NOMO-1 (cell line): ENCODE results near the gene PAK5.

Source experiments
- DNase-seq, 2 experiments: peaks; one replicate each; lab custom pipeline; 2025; ENCODE audit not compliant: unreplicated experiment in 2 of 2; lab: John Stamatoyannopoulos, UW

Gene PAK5

DNA sequence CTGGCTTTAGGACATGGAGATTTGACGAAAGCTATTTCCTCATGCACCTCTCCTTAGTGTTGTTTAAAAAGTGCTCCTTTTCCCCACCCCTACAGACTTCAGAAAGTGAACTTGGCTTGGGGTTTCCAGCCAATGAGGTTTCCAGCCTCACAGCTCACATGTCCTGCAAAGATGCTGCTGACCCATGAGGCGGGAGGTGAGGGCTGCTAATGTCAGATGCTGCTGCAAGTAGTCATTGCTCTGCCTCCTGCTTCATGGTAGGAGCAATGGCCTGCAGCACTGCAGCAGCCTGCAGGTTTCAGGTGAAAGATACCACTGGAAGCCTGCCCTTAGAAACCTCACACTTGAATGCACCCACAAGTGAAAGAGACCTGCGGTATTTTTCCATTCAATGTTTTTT is 211.7 kb downstream of the PAK5 start:
- DNase-seq = no peak

DNA sequence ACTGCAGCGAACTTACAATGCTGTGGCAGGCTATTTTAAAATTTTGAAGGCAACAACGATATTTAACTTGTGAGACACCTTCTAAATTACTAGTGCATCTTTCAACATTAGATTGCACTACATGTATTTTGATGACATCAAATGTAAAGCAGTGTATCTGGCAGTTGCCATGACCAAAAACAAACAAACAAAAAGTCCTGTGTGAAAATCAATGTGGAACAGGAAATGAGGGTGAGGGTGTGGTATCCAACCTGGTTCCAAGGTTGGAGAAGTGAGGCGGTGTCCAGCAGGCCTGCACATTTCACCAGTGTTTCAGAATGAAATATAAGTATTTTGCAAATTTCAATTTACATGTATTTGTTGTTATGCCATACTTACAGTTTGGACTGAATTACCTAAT is 212.5 kb downstream of the PAK5 start:
- no peak for DNase-seq

DNA sequence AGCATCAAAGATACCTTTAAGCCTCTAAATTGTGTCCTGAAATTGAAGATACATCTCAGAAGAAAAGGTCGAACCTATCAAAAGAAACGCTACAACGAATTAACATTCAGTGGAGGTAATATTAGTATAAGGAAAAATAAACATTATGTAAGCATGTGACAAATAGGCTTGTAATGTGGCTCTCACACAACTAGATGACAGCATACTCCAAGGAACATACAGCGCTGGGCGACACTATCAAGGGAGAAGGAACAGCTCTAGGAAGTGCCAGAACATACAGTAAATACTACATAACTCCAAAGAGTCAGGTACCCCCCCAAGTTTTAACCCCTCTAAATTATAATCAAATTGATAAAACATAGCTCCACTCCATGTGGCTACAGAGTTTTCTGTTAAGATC is 220.9 kb downstream of the PAK5 start:
- DNase-seq = peak in 1 of 2 experiments; percentile 7

DNA sequence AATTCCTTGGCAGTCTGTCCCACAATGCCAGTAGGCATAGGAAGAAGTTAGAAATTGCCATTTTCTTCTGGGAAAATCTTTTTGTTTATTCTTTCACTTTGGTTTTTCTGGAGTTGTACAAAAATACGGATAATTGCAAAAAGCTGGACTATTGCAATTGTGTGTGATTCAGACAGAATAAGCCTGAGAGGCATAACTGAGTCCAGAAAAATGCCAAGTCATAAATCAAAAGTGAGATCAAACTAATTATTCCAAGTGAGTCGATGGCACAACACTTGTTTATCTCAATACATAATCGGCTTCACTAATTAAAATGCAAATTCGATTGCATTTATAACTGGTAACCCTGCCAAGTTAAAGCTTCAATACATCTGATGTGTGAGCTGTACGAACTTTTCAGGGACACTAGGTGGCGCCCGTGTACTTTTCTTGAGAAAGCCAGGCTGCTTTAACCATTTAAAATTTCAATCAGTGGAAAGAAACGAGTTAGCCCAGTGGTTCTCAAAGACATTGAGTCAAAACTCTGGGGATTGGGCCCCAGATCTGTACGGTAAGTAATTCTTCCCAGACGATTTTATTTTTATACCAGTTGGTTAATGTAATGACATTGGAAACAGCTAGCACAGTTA is 221.9 kb downstream of the PAK5 start:
- DNase-seq = peak; percentile 20 to 59

DNA sequence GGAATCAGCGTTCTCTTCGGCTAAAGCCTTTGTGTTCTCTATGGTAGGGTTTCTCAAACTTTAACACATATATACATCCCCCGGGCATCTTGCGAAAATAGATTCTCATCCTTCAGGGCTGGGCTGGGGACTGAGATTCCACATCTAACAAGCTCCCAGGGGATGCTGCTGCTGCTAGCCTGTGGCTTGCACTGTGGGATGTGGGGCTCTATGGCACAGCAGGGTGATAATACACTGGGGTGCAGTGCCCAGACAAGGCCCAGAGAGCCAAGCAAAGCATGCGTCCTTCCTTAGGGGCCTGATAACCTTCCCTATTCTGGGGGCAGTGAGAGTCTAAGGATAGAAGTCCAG is 222.4 kb downstream of the PAK5 start:
- no peak for DNase-seq

DNA sequence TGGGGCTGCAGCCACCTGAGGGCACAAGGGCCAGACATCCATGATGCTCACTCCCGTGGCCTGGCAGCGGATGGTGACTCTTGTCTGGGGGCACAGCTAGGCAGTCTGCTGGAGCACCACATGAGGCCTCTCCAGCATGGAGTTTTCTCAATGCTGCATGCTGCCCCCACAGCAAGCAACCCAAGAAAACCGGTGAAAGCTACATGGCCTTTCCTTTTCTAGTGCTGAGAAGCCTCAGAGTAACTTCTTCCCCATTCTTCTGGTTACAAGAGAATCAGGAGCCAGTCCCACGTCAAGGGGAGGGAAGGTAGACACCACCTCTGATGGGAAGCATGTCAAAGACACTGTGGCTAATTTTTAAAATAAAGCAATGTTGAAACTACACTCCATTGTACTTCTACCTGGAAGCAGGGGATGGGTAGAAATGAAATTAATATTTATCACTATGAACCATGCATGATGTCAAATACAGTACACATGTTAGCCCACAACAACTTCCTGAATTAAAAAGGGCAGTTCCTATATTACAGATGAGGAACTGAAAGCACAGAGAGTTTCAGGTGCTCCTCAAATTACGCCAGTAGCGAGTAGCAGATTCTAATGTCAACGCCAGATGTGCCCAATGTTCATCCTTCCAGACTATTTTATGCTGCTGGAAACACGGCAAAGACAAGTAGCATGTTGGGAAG is 223.0 kb downstream of the PAK5 start:
- DNase-seq = peak; percentile 77 to 92

DNA sequence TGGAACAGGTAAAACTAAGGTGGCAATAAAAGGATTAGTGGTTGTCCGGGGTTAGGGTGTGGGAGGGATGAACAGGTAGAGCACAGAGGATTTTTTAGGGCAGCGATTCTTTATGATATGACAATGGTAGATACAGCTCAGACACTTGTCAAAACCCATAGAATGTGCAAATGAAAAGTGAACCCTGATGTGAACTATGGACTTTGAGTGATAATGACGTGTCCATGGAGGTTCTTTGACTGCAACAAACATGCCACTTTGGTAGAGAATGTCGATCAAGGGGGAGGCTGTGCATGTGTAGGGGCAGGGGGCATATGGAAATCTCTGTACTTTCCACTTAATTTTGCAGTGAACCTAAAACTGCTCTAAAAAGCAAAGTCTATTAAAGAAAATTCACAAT is 223.8 kb downstream of the PAK5 start:
- no peak for DNase-seq

DNA sequence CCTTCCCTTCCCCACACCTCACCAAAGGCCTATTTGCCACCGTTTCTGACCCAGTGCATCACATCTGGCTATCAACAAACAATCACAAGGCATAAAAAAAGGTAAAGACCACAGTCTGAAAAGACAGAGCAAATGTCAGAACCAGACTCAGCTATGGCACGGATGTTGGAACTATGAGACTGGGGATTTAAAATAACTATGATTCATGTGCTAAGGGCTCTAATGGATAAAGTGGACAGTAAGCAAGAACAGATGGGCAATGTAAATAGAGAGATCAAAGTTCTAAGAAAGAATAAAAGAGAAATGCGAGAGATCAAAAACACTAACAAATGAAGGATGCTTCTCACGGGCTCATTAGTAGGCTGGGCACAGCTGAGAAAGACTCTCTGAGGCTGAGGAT is 225.0 kb downstream of the PAK5 start:
- DNase-seq = no peak

DNA sequence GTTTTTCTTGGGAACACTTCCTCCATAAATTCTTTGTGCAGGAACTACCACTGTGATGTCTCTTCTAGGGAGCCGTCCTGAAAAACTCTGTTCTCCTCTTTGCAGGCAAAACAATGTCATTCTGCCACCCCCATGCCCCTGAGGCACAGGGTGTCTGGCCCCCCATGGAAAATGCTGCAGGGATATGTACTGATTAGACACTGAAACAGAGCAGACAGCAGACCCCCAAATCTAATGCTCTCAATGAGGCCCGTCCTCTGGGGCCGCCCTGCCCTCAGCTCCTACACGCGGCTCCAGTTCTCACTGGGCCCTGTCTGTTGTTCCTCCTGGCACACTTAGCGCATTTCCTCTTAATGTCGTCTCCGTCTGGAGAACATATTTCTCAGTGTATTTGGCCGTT is 227.0 kb downstream of the PAK5 start:
- DNase-seq = no peak

DNA sequence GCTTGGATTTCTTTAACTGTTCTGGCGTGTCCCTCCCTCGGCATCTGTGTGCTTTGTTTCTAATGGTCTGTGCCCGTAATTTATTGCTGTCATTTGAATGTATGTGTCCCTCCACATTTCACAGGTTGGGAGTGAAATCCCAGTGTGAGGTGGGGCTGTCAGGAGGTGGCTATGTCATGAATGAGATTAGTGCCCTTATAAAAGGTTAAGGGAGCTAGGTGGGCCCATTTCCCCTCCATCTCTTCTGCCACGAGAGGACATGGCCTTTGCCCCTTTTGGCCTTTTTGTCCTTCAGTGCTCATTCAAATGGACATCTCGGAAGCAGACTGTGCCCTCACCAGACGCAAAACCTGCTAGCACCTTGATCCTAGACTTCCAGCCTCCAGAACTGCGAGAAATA is 228.2 kb downstream of the PAK5 start:
- DNase-seq = no peak

DNA sequence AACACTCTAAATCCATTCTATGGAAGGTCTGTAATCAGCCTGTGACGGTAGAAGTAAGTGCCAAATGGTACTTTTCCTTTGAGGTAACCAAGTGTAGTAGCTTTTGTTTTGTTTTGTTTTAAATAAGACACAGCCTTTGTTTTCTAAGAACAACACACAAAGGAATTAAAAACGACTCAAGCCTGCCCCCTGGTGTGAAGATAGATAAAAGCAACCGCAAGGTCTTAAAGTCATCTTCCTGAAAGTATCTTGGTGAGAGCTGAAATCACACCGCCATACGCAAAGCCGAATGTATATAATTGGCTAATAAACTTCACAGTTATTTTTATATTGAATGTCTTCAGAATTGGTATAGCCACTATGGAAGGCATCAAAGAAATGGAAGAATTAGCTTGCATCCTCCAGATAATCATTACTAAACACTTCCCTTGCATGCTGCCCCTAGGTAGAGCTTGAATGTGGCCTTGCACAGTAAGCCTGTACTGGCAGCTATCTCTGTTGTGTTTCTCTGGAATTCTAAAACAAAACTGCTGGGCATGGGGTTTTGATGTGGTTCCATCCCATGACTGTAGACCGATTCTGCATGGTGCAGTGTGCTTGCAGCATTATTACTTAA is 228.9 kb downstream of the PAK5 start:
- DNase-seq = peak; percentile 25 to 61

DNA sequence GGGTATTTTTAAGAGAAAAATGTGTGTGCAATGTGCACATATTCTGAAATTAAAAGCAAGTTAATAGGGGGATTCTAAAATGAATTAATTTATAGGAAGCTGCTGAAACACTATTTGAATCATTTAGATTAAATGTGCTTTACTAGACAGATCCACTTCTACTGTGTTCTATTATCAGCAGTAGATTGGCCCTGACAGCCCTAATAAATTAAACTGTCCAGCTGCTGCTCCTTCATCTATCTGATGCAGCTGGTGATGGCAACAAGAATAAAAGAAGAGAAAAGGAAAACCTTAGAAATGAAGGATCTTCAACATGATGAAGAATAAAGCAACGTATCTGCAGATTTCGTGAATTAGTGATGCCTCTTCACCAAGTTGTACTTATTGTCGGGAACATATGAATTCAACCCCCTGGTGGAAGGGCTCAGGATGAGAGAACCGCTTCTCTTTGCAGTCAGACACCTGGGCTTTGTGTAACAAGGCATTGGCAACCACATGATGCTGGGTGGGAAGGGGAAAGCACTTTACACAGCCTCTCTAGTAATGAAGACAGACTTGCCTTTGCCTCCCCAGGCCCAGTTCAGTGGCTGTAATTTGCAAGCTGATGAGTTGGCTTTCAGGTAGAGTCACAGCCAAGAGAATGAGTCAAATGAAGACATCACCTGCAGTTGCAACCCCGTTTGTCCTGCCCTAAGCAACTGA is 230.1 kb downstream of the PAK5 start:
- DNase-seq = no peak

DNA sequence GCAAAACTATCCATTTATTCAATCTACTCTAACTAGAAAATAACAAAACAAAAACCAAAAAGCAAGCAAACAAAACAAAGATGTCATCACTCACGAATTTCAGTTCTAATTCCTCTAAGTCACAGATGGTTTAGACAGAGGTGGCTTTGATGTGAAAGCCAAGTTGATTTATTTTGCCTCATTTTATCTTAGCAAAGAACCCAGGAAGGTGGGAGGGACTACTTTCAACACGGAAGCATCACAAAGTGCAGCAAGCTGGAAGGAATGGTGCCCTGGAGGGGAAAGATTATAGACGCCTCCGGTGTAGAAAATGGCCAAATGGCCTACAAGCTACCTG is 236.1 kb downstream of the PAK5 start:
- DNase-seq = no peak

DNA sequence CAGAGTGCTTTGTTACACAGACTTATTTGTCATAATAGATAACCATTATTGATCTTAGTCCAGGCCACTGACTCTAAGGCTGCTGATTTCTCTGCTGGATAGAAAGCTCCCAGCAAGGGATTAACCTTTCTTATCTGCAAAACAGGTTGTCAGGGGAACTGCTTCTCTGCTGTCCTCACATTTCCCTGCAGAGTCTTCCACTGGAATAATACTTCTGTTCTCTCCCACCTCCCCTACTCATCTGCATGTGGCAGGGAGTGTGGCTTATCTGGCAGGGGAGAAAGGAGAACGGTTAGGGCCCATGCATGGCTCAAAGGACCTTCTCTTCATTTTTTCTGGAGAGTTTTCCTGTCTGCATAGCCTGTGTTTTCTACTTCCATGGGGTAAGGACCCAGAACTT is 238.3 kb downstream of the PAK5 start:
- DNase-seq = no peak

DNA sequence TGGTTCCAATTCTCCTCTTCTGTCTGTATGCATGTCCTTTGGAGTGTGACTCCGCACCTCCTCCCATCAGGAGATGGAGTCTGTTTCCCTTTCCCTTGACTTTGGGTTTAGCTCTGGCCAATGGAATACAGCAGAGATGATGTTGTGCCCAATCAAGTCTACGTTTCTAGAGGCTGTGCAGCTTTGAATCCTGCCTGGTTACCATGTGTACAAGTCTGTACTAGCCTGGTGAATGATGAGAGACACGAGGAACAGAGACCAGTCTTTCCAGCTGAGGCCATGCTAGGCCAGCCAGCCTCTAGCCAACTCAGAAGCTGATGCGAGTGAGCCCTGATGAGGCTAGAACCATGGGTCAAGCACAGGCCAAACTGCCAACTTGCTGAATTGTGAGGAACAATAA is 241.3 kb downstream of the PAK5 start:
- no peak for DNase-seq

DNA sequence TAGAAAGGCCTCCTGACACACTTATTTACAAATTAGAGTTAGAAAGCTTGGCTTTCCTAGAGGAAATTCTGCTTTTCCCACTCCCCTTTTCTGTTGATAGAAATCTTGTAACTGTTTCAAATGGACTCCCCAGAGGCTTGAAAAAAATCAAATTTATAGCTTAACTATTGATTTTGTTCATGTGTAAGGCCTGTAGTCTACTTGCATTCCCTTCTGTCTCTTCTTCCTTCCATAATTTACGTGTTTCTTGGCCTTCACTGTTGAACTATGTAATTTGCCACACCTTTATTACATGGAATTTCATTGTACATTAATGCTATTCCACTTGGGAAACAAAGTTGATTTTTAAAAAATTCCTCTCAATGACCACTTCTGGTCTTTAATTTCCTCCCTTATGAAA is 243.1 kb downstream of the PAK5 start:
- no peak for DNase-seq

DNA sequence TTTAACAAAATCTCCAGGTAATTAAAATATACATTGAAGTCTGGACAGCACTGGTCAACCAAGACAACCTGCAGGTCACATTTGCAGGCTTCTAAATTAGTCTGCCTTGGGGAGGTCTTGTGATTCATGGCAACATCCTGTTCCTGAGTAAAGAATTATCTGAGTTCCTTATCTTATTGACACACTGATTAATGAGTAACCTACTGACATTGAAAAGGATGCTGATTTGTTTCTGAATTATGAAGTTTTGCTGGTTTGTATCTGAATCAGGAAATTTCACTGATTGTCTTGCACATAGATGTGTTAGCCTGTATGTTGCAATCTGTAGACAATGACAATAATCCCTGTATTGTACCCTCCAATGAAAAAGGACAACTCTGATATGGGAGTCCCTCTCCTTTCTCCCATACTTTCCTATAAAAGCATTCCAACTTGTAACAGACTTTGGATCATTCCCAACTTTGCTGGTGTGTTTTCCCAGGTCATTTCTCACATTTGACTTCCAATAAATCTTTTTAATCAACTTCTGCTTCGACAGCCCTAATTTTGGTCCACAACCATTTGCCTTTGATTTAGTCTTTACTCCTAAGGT is 244.5 kb downstream of the PAK5 start:
- DNase-seq = no peak

DNA sequence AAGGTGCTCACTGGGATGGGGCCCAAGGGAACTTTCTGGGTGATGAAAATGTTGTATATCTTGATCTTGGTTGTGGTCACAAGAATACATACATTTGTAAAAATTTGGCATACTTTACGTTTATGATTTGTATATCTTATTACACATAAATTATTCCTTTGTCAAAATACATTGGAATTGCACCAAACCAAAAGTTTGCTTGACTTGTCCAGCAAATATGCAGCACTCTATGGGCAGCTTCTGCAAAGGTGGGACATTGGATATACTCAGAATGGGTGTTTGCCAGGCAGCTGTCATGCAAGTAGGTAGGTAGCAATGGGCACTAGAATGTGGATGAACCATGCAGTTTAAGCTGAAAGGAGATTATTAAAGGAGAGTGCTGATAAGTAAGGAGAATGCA is 246.5 kb downstream of the PAK5 start:
- DNase-seq = no peak

DNA sequence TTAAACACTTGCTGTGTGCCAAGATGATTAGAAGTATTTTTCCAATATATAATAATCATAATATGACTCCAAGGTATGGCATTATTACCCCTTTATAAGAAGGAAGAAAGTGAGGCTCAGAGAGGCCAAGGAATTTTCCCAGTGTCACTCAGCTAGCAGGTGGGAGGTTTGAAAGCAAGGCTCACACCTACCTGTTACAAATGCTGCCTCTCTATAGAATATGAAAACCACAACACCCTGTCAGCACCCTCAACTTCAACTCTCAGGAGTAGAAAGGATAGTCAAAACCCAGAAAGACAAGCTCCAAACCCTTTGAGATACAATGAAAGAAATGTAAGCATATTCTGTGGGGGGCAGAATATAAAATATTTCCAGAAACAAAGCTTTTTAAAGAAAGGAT is 247.8 kb downstream of the PAK5 start:
- no peak for DNase-seq

DNA sequence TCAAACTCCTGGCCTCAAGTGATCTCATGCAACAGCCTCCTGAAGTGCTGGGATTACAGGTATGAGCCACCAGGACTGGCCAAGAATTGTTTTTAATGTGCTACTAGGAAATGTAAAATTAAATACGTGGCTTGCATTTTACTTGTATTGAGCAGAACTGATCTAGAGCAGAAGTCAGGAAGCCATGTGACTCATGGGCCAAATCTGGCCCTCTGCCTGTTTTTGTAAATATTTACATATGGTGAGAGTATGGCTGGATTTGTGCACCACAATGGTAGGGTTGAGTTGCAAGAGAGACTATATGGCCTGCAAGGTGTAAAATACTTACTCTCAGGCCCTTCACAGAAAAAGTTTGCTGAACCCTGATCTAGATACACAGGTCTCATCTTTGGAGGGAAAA is 248.7 kb downstream of the PAK5 start:
- no peak for DNase-seq

DNA sequence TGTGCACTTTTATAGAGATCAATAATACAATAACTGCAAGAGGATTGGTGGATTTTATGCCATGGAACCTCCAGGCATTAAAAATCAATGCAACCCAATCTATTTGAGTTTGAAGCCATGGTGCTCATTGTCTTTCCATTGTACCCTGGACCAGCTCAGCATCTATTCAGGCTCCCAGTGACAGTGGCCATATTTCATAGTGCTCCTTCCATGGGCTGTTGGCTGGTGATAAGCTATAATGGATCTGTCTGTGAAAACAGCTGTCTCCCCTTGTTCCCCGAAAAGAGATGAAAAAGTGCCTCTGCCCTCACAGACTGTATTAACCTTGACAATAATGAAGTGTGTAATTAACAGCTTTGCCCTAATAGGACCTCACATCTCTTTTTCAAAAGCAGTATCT is 250.2 kb downstream of the PAK5 start:
- DNase-seq = no peak

DNA sequence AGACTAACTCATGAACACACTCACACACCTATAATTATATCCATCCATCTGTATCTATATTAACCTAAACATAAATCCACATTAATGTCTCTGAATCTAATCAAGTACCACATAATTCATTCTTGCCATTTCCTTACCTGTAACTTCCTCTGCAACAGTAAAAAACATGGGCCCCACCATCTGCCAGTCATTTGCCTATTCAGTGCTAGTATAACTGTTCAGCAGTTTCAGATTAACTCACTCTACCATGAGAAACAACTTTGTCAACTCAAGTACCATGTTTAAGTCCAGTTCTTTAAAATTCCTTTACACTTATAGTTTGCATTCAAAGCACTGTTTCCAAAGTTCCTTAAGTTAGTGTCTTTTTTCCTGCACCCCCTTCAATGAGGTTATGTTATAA is 255.7 kb downstream of the PAK5 start:
- no peak for DNase-seq
